ENCODE measurements around the gene SYCP1.

GRCh38 chr1:115012434-115012833 lies 157.8 kb downstream of the SYCP1 start:
- no peak for TF ChIP-seq POLR2AphosphoS5 (IDR thresholded peaks at IDR 0.05)
- TF ChIP-seq POLR2A (IDR thresholded peaks at IDR 0.05): no peak
- TF ChIP-seq, protein P1, sequence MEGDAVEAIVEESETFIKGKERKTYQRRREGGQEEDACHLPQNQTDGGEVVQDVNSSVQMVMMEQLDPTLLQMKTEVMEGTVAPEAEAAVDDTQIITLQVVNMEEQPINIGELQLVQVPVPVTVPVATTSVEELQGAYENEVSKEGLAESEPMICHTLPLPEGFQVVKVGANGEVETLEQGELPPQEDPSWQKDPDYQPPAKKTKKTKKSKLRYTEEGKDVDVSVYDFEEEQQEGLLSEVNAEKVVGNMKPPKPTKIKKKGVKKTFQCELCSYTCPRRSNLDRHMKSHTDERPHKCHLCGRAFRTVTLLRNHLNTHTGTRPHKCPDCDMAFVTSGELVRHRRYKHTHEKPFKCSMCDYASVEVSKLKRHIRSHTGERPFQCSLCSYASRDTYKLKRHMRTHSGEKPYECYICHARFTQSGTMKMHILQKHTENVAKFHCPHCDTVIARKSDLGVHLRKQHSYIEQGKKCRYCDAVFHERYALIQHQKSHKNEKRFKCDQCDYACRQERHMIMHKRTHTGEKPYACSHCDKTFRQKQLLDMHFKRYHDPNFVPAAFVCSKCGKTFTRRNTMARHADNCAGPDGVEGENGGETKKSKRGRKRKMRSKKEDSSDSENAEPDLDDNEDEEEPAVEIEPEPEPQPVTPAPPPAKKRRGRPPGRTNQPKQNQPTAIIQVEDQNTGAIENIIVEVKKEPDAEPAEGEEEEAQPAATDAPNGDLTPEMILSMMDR (IDR thresholded peaks at IDR 0.05): no peak
- no peak for TF ChIP-seq EP300 (IDR thresholded peaks at IDR 0.05; ENCODE audit: low read depth)

All from transverse colon (tissue), 4 donors.